GM23248 (cell line): ENCODE results near the gene UGT1A10. TPM values are rescaled to one million over a fixed set of nuclear protein-coding genes. Genes with fewer than 3 reads are reported as not detected.

ENCODE experiments used
- DNase-seq: peaks from one replicate; pipeline ENCODE4 v3.0.0-alpha.2; 2015
- H2AFZ ChIP-seq: fragments of 200-600 bp; sonication (generic); 2 replicates; pipeline ENCODE4 v1.6.1; 2016; ENCODE audit warnings: antibody characterized with exemption
- H3F3A ChIP-seq: fragments of 200-600 bp; sonication (generic); 2 replicates; pipeline ENCODE4 v1.6.1; 2016; ENCODE audit warnings: mild to moderate bottlenecking, antibody characterized with exemption, mixed run types; ENCODE audit not compliant: insufficient read depth
- H3K27ac ChIP-seq: fragments of 200-600 bp; sonication (generic); 2 replicates; pipeline ENCODE4 v1.5.1; 2016; ENCODE audit warnings: mild to moderate bottlenecking
- H3K27me3 ChIP-seq: fragments of 200-600 bp; sonication (generic); replicated peaks from 2 replicates; pipeline ENCODE4 v1.6.1; 2016; ENCODE audit warnings: mild to moderate bottlenecking; ENCODE audit not compliant: insufficient read depth
- H3K36me3 ChIP-seq: fragments of 200-600 bp; sonication (generic); 2 replicates; pipeline ENCODE4 v1.6.1; 2016; ENCODE audit warnings: low read depth, mild to moderate bottlenecking
- H3K4me1 ChIP-seq: fragments of 200-600 bp; sonication (generic); 2 replicates; pipeline ENCODE4 v1.6.1; 2016; ENCODE audit warnings: mild to moderate bottlenecking; ENCODE audit not compliant: insufficient read depth
- H3K4me2 ChIP-seq: fragments of 200-600 bp; sonication (generic); one replicate; pipeline ENCODE4 v1.6.1; 2016; ENCODE audit warnings: mild to moderate bottlenecking; ENCODE audit not compliant: unreplicated experiment
- H3K4me3 ChIP-seq: fragments of 200-600 bp; sonication (generic); 2 replicates; pipeline ENCODE4 v1.5.1; 2016; ENCODE audit warnings: mild to moderate bottlenecking
- H3K79me2 ChIP-seq: fragments of 200-600 bp; sonication (generic); 2 replicates; pipeline ENCODE4 v1.6.1; 2016; ENCODE audit warnings: mild to moderate bottlenecking; ENCODE audit not compliant: insufficient read depth
- H3K9ac ChIP-seq: fragments of 200-600 bp; sonication (generic); 2 replicates; pipeline ENCODE4 v1.6.1; 2016; ENCODE audit warnings: mild to moderate bottlenecking
- H3K9me2 ChIP-seq: fragments of 200-600 bp; sonication (generic); 2 replicates; pipeline ENCODE4 v1.6.1; 2016; ENCODE audit warnings: mixed run types, mild to moderate bottlenecking, moderate library complexity; ENCODE audit not compliant: insufficient read depth
- H3K9me3 ChIP-seq: fragments of 200-600 bp; sonication (generic); one replicate; pipeline ENCODE4 v1.6.1; 2017; ENCODE audit warnings: low read depth
- H4K20me1 ChIP-seq: fragments of 200-600 bp; sonication (generic); 2 replicates; pipeline ENCODE4 v1.6.0; 2016; ENCODE audit not compliant: insufficient read depth
- EZH2 ChIP-seq: fragments of 200-600 bp; sonication (generic); IDR thresholded peaks from 2 replicates; pipeline ENCODE4 v1.6.1; 2018; ENCODE audit warnings: antibody characterized with exemption, mild to moderate bottlenecking; ENCODE audit not compliant: insufficient read depth, poor library complexity, severe bottlenecking
- EZH2phosphoT487 ChIP-seq: fragments of 200-600 bp; sonication (generic); IDR thresholded peaks from 2 replicates; pipeline ENCODE4 v1.6.1; 2018; ENCODE audit warnings: antibody characterized with exemption, moderate library complexity, mild to moderate bottlenecking, low read depth; ENCODE audit not compliant: insufficient read depth
- WGBS, 2 experiments: methylation state at CpG; one replicate each; pipeline ENCODE4 v1.1.6; 2015 to 2017; ENCODE audit warnings: low lambda C conversion rate in 2 of 2, low coverage in 1 of 2; ENCODE audit errors: missing lambda C conversion rate in 2 of 2; 5-methylcytosine and 5-hydroxymethylcytosine counted together
- in situ Hi-C: fragments of 300-500 bp; cut with MboI; formaldehyde crosslinking; loops from 2 replicates; pipeline ENCODE4 v1.15.0; 2020
- polyA plus RNA-seq: library from polyadenylated mRNA; unstranded; fragments of >200 nt; fragmentation: Nextera tagmentation; extraction: Ambion mirVana; gene quantifications from 2 replicates; pipeline ENCODE4 v1.2.1, GENCODE V29; 2016
- total RNA-seq: library from RNA; depleted of rRNA; stranded (reverse); fragments of >200 nt; shearing (Covaris generic); gene quantifications from 2 replicates; pipeline ENCODE4 v1.2.3, GENCODE V29; 2014

UGT1A10 gene
- total and polyA plus RNA-seq, 2 experiments from 2014 or later: not detected

DNA sequence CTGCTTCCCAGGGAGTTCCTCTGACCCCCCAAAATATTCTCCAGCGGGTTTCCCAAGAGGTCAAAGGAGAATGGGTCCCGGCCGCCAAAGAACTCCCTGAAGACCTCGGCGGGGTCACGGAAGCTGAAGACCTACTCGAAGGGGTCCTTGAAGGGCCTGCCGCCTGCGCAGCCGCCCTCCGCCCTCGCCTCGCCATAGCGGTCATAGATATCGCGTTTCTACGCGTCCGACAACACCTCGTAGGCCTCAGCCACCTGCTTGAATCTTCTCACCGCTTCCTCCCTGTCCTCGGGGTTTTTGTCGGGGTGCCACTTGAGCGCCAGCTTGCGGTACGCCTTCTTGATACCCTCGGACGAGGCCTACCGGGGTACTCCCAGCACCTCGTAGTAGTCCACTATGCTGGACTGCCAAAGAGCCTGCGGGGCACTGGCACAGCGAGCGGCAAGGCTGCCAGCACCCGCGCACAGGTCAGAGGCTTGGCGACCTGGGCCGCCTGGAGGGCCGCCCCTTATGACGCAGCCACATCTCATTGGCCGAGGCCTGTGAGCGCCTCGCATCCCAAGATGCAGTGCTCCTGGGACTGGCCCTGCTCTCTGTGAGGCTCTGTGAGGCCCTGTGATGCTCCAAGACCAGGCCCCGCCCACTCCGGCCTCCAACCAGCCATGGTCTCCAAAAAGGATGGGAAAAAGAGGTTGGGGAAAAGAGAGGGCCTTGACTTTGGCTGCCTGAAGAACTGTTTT lies 118.8 kb downstream of the UGT1A10 start:
- H3K4me3 ChIP-seq: no peak overlapping the region
- H3K9me3 ChIP-seq: no peaks in the 10 kb centered on the region
- no peaks in the 10 kb centered on the region for H3K36me3 ChIP-seq
- no peak for DNase-seq
- no peaks in the 10 kb centered on the region for H3K79me2 ChIP-seq
- WGBS, 2 experiments: 64 to 68% methylated on average over 40 to 44 of the region's 44 CpGs
- H3K4me1 ChIP-seq: no peaks in the 10 kb centered on the region
- no peak overlapping the region for H3K4me2 ChIP-seq
- H3K9ac ChIP-seq: no peak overlapping the region
- no peak overlapping the region for H2AFZ ChIP-seq
- no peaks in the 10 kb centered on the region for H4K20me1 ChIP-seq
- H3K27me3 ChIP-seq: no peaks in the 10 kb centered on the region
- H3K9me2 ChIP-seq: no peaks in the 10 kb centered on the region
- in situ Hi-C loops: no loop called here
- no peak for TF ChIP-seq EZH2phosphoT487
- TF ChIP-seq EZH2: no peak
- no peaks in the 10 kb centered on the region for H3F3A ChIP-seq
- no peak overlapping the region for H3K27ac ChIP-seq

DNA sequence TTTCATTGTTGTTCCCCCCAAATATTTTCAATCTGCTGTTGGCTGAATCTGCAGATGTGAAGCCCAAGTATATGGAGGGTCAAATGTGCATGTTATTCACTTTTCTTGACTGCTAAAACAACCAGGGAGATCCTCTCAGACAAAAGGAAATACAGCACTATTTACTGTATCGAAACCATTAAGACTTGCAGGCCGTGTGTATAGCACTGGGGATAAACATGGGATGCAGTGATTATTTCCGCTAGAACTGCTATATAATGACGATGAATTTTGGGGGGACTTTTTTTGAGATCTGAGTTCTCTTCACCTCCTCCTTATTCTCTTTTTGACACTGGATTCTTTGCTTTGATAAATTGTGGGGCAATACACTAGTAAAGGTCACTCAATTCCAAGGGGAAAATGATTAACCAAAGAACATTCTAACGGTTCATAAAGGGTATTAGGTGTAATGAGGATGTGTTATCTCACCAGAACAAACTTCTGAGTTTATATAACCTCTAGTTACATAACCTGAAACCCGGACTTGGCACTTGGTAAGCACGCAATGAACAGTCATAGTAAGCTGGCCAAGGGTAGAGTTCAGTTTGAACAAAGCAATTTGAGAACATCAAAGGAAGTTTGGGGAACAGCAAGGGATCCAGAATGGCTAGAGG lies 120.3 kb downstream of the UGT1A10 start:
- H2AFZ ChIP-seq: no peak overlapping the region
- no peaks in the 10 kb centered on the region for H3K4me1 ChIP-seq
- H3K4me3 ChIP-seq: no peak overlapping the region
- 0 out of 2 replicates have a peak, but pooled peaks cover 4% of the 10 kb centered on the region for H3K27me3 ChIP-seq
- H3F3A ChIP-seq: no peaks in the 10 kb centered on the region
- in situ Hi-C loops: no loop called here
- no peaks in the 10 kb centered on the region for H3K36me3 ChIP-seq
- no peaks in the 10 kb centered on the region for H4K20me1 ChIP-seq
- WGBS, 2 experiments: 42 to 45% methylated on average over 7 of the region's 7 CpGs
- no peaks in the 10 kb centered on the region for H3K9me3 ChIP-seq
- TF ChIP-seq EZH2 (no peak), EZH2phosphoT487 (no peak)
- no peaks in the 10 kb centered on the region for H3K9me2 ChIP-seq
- no peak for DNase-seq
- H3K9ac ChIP-seq: no peak overlapping the region
- H3K27ac ChIP-seq: no peak overlapping the region
- no peak overlapping the region for H3K4me2 ChIP-seq
- H3K79me2 ChIP-seq: no peaks in the 10 kb centered on the region

DNA sequence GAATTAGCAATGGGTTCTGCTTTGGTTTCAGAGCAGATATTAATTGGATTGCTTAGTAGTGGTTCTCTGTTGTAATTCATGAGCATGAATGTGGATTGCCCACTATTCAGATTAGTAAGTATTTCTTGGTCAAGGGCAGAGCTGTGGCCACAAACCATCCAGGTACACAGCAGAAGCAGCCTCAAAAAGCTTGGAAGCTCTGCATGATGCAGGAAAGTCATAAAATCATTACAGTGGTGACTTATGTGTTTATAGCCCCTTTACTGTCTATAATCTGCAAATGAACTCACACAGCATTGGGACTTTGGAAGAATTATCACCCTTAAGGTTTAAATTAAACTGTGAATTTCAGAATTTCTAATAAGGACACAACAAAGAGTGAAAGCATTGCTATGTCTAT lies 121.9 kb downstream of the UGT1A10 start:
- no peaks in the 10 kb centered on the region for H4K20me1 ChIP-seq
- H3K9me2 ChIP-seq: no peaks in the 10 kb centered on the region
- H3K79me2 ChIP-seq: no peaks in the 10 kb centered on the region
- no peaks in the 10 kb centered on the region for H3F3A ChIP-seq
- H3K27ac ChIP-seq: no peak overlapping the region
- no peaks in the 10 kb centered on the region for H3K36me3 ChIP-seq
- no peaks in the 10 kb centered on the region for H3K4me1 ChIP-seq
- 0 out of 2 replicates have a peak, but pooled peaks cover 4% of the 10 kb centered on the region for H3K27me3 ChIP-seq
- H3K4me3 ChIP-seq: no peak overlapping the region
- TF ChIP-seq EZH2phosphoT487 (no peak), EZH2 (no peak)
- H3K4me2 ChIP-seq: no peak overlapping the region
- in situ Hi-C loops: no loop called here
- no peak overlapping the region for H3K9ac ChIP-seq
- no peaks in the 10 kb centered on the region for H3K9me3 ChIP-seq
- DNase-seq: no peak
- H2AFZ ChIP-seq: no peak overlapping the region

DNA sequence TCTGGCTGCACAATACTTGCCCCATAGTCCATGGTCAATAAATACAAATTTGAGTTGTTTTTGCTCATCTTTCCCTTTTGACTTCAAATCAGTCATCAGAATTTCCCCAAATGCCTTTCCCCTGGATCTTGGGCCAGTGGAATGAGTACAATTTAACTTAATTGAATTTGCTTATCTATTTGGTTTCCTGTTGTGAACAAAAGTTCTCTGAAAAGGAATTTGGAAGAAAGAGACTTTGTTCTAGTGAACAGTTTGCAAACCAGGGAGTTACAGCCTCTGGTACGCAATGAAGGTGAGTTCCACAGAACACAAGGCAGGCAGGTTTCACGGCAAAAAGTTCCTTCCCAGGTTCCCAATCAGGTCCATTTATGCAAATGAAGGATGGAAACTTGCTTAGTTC lies 122.6 kb downstream of the UGT1A10 start:
- no peak overlapping the region for H2AFZ ChIP-seq
- H3K4me1 ChIP-seq: peaks cover 4% of the 10 kb centered on the region
- no peak overlapping the region for H3K4me3 ChIP-seq
- H3K9me2 ChIP-seq: no peaks in the 10 kb centered on the region
- WGBS, 2 experiments: 58 to 63% methylated on average over 2 of the region's 2 CpGs
- no peaks in the 10 kb centered on the region for H4K20me1 ChIP-seq
- no peak for DNase-seq
- 0 out of 2 replicates have a peak, but pooled peaks cover 4% of the 10 kb centered on the region for H3K27me3 ChIP-seq
- H3K36me3 ChIP-seq: no peaks in the 10 kb centered on the region
- peaks cover 4% of the 10 kb centered on the region; the same call in 1 of the 2 replicates for H3F3A ChIP-seq
- H3K4me2 ChIP-seq: no peak overlapping the region
- no peaks in the 10 kb centered on the region for H3K79me2 ChIP-seq
- H3K9ac ChIP-seq: no peak overlapping the region
- in situ Hi-C loops: no loop called here
- TF ChIP-seq EZH2 (no peak), EZH2phosphoT487 (no peak)
- no peaks in the 10 kb centered on the region for H3K9me3 ChIP-seq
- H3K27ac ChIP-seq: no peak overlapping the region
